H4 (cell line): ENCODE data around the gene CHCHD1. TPM values are rescaled to one million over a fixed set of nuclear protein-coding genes. Genes with fewer than 3 reads are reported as not detected.
A peak's percentile ranks its signal among the peaks of the same experiment; 100 is the strongest.
"Not testable (repeated sequence)": the region's sequence is repeated elsewhere in the genome, so short reads cannot be mapped to it uniquely, and the experiment has no call there.

Experiments
- DNase-seq: peaks from one replicate; pipeline ENCODE4 v3.0.0-alpha.2; 2015; ENCODE audit warnings: low spot score
- total RNA-seq: library from RNA; depleted of rRNA; stranded (reverse); fragments of >200 nt; shearing (Covaris generic); gene quantifications from 2 replicates; pipeline ENCODE4 v1.2.3, GENCODE V29; 2014

The CHCHD1 gene
- total RNA-seq, 1 experiment from 2014 or later, result 82.5 TPM

DNA sequence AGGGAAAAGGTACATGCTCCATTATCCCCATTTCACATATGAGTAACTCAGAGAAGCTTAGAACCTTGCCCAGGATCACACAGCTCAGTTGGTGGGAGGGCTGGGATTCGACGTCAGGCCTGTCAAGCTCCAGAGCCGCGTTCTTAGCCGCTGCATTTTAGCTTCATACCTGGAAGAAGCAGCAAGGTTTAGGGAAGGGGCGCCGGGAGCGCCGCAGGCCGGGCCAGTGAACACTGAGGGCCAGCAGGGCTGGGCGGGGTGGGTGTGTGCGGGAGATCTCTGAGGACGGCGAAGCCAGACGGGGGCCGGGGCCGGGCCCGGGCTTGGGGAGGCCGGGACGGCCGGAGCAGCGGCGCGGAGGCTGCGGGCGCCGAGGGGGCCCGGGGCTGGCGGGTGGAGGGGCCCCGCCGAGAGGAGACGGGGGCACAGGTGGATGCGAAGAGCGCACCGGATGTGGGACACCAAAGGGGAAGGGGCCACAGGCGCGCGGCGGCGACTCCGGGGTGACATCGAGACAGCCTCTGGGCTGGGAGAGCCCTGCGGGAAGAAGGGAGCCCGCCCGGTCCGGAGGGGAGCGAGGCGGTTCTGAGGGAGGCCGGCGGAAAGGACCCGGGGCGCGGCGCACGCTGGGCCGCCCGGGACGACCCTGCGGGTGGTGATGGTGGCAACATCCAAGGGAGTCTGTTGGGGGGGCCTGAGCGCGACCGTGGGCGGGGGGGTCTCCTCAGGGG, 29.1 kb downstream of the CHCHD1 start:
- no peak for DNase-seq

DNA sequence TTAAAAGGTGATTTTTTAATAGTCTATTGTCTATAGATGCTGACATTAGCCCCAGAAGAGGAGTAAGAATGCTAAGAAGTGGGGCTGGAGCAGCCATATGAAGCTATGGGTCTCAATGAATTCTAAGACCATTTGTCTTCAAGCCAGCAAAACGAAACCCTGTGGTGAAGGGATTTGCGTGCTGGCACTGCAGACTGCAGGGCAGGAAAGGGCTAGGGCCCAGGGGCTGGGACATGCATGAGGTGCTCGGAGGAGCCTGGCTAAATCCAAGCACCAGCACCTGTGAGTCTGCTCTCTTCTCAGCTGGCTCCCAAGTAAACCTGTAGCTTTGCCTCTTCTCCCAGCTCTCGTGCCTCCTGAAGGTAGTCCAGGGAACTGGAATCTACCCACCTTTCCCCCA, 30.8 kb downstream of the CHCHD1 start:
- DNase-seq, result no peak

DNA sequence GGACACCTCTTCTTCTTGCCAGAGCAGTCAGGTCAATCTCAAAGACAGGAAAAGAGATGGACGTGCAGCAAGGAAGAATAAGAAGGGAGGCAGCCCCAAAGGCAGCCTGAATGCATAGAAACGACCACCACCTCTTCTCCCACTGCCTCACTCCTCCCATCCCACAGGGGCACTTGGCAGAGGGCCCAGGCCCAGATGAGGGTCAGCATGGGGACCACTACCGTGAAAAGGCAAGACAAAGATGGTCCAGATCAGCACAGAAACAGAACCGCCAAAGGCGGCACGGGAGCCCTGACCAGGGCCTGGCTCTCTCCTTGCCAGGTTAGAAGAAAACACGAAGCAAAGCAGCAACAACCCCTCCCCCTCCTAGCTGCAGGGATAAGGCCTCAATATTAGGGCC, 31.5 kb downstream of the CHCHD1 start:
- no peak for DNase-seq

DNA sequence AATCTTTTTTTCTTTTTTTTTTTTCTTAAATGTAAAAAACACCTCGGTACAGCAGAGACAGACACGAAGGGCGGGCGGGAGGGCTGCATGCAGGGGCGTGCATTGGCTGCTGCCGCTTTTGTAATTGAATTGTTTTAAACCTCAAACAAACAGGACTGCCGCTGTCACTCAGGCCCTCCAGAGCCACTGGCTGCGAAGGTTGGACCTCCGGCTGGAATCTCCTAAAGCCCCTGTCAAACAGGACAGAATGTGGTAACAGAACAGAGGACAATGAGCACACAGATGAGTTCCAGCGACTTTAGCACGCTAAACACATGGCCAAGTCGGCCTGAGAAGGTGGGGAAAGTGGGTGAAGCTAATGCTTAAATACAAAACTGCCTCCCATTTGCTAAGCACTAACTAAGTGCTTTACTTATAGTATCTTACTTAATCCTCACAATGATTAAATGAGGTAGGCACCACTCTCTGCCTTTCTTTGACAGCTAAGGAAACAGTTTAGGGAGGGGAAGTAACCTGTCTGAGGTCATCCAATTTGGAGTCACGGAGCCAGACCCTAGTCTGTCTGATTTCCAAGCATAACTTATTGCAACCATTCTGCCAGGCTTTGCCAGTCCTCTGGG, 32.5 kb downstream of the CHCHD1 start:
- no peak for DNase-seq

DNA sequence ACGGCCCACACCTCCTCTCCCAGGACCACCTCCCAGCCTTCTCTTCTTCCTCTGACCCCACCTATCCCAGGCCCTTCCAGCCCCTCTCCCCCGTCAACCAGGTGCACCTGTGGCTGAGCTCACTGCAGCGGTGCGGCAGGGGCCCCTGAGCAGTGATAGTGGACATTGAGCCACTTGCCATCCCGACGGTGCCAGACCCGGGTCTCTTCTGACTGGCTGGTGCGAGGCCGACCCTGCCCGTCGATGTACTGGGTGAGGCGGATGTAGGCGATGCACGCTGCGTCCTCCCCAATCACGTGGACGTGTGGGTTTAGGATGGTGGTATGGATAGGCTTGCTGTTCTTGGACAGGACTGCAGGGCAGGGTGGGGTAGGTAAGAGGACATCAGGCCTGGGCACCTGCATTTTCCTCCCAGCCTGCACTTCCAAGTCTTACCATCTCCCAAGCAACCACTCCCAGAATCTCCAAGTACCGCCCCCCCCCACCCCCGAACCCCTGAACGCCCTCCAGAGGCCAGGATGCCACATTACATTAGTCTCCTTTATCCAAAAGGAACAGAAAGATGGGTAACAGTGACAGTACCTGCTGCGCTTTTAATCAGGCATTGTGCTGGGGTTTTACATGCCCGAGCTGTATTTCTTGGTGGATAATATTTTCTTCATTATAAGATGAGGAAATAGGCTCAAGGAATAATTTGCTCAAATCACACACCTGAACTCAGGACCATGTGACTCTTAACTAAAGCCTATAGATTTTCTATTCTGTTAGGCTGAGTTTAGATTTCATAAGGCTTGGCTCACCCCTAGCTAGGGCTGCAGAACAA, 33.3 kb downstream of the CHCHD1 start:
- DNase-seq, result no peak

DNA sequence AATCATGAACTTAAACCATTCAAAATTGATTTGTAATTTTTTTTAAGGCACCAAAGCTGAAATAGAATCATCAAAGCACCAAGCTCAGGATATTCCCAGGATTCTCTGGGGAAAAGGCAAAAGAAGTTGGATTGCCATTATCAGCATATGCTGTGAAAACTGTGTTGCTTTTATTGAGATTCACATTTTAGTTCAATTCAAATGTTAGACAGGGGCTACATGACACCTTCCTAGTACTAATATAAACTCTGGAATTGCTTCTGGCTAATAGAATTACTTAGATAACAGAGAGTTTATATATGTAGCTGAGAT, 33.8 kb downstream of the CHCHD1 start:
- DNase-seq, result no peak

DNA sequence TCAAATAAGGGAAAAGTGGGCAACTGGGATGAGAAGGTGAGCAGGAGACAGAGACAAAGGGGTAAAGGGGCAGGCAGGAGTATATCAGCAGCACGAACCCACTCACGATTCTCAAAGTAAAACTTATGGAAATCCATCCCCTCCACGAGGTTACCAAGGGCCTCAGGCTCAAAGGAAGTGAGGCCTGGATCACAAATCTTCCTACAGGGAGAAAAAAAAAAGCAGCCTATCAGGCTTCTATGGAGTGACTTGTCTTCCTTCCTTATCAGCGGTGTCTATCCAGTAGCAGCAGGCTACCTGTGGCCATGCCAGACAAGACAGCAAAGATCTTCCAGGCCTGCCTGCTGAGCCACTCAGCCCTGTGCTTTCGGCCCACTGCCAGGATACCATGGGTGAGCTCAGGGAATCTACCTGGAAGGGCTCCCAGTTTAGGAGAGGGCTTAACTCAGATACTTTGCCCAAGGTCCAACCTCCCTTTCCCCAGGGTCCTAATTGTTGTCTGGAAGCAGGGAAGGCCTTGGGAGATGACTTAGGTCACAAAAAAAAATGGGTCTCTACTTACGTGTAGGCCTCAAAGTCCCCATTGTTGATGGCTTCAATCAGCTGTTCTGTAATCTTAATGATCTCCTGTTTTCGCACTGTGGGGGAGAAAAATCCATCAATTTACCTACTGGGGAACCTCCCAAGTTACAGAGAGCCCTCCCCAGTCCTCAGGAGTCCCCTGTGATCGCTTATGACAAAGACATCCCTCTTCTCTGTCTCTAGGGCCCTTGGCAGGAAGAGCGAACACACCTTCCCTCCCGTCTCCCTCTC, 35.3 kb downstream of the CHCHD1 start:
- DNase-seq, result no peak

DNA sequence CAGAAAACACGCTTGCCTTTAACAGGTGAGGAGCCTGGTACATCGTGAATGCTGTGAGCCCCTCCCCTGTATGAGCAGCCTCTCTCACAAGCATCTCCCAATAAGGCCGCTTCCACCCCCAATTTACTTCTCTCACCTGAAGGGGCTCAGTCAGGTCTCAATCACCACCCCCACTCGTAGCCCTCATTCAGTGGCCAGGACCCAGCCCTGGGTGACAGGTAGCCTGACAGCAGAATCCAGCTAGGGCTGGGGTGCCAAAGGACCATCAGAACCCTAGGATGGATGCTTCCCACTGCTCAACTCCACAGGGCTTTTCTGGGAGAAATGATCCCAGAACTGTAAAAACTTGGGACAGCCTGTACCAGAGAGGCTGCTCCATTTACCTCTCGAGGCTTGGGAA, 36.0 kb downstream of the CHCHD1 start:
- DNase-seq, result no peak

DNA sequence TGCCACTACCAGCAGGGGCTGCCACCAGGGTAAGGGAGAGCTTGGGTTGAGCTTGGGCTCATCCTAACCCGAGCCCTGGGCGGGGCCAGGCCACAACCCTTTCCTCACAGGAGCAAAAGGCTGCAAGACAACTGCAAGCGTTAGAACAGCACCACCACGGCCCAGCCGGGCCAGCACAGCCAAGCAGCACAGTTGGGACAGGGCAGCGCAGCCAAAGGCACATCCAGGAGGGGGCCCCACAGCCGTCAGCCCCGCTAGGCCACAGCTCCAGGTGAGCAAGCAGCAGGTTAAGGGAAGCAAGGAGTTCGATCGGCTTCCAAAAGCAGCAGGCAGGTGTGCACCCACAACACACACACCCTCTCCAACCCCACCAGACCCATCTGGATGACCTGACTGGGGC, 36.6 kb downstream of the CHCHD1 start:
- DNase-seq, result no peak

DNA sequence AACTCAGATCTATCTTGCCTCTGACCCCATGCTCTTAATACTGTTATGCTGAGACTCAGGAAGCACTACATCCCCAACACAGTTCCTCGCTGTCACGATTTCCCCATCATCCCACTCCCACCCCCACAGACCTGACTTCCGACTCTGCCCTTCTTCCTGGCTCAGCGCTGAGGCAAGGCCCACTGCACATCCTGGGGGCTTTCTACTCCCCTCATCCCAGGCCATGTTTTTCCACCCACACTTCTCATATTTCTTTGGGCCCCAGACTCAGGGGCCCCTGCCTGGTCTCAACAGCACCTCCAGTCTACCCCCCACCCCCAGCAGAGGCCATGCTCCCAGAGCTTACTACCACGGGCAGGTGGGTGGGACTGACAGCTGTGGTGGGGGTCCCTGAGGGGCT, 37.2 kb downstream of the CHCHD1 start:
- no peak for DNase-seq

GRCh38 chr10:73819513-73820093, 37.8 kb downstream of the CHCHD1 start:
- no peak for DNase-seq

- no peak for DNase-seq
Measured at GRCh38 chr10:73823391-73823790, 41.5 kb downstream of the CHCHD1 start.

- no peak for DNase-seq
Measured at GRCh38 chr10:73824146-73824725, 42.4 kb downstream of the CHCHD1 start.

DNA sequence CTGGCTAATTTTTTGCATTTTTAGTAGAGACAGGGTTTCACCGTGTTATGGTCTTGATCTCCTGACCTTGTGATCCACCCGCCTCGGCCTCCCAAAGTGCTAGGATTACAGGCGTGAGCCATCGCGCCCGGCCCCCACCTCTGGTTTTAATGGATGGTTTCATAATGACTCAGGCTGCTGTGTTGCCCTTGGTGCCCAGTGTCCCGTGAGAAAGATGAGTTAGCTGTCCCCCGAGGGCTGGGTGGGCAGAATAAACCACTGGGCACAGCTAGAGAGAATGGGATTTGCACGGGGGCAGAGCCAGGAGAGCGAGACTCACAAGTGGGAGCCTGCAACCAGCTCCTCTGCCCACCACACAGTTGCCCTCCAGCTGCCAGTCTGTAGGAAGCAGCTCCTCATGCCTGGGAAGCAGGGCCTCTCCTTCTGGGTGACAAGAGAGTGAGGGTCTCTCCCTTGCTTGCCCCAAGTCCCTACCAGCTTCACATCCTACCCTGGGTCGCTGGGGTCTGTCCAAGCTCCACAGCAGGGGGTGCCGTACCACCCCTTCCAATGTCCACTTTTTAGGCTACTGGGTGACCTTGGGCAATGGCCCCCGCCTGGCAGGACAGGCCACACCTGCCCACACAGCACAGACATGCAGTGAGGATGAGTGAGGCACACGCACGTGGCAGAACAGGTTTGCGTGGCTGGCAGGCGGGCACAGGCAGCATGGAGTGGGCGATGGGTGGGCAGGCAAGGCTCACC, 45.7 kb downstream of the CHCHD1 start:
- DNase-seq, result peak; percentile 48

GRCh38 chr10:73828161-73828560, 46.3 kb downstream of the CHCHD1 start:
- no peak for DNase-seq

DNA sequence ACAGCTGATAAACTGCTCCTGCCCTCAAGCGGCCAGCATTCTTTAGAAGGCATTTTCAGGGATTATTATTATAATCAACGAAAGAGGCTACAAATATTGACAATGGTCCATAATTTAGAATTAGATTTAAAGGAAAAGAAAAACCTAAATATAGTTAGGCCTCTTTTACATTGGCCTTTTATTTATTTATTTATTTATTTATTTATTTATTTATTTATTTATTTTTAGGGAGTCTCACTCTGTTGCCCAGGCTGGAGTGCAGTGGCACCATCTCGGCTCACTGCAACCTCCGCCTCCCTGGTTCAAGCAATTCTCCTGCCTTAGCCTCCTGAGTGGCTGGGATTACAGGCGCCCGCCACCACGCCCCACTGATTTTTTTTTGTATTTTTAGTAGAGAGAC, 47.2 kb downstream of the CHCHD1 start:
- DNase-seq, result not testable (repeated sequence)
